Measurements from ENCODE around the gene DUSP22. TPM values are rescaled to one million over a fixed set of nuclear protein-coding genes. Genes with fewer than 3 reads are reported as not detected.

The DUSP22 gene
- total and polyA plus RNA-seq, 2 donors (not counting 1 experiment from before 2014, with no cell fraction given), result 10.9 to 13.7 TPM

- Histone ChIP-seq H2AFZ (ENCODE audit: low read length) (no peak overlapping the region), H3K9me3 (ENCODE audit: control insufficient read depth, insufficient read depth, low read depth, low read length) (no peaks in the 10 kb centered on the region), H3K4me2 (ENCODE audit: extremely low read depth, insufficient read depth, low read length) (no peak overlapping the region), H3K79me2 (ENCODE audit: control insufficient read depth, insufficient read depth, low read length) (no peaks in the 10 kb centered on the region), H4K20me1 (ENCODE audit: control insufficient read depth, extremely low read depth, insufficient read depth, low read length) (no peaks in the 10 kb centered on the region), H3K27me3 (ENCODE audit: control insufficient read depth, insufficient read depth, low read length) (no peaks in the 10 kb centered on the region), H3K36me3 (ENCODE audit: control insufficient read depth, insufficient read depth, low read length) (no peaks in the 10 kb centered on the region), H3K9ac (ENCODE audit: insufficient read depth, low read length) (no peak overlapping the region), H3K27ac (ENCODE audit: insufficient read depth, low read length) (no peak overlapping the region), H3K4me1 (ENCODE audit: control insufficient read depth, extremely low read depth, insufficient read depth, low read length) (no peaks in the 10 kb centered on the region), H3K4me3 (replicated peaks in 1 of 4; ENCODE audit: control extremely low read depth in 1 of 4, insufficient read depth in 1 of 4, low read depth in 3 of 4, low read length in 4 of 4) (no peak overlapping the region)
- no peak for DNase-seq (ENCODE audit: low read depth in 2 of 2)
- TF ChIP-seq EZH2 (IDR thresholded peaks at IDR 0.05; ENCODE audit: low read length, missing control alignments), result no peak
- TF ChIP-seq CTCF (conservative IDR thresholded peaks at IDR 0.05 in 1 of 2, IDR thresholded peaks at IDR 0.05 in 1 of 2; ENCODE audit: low read depth in 1 of 2, low read length in 2 of 2), result no peak
Observed at GRCh38 chr6:360764-361373, 68.6 kb downstream of the DUSP22 start.

DNA sequence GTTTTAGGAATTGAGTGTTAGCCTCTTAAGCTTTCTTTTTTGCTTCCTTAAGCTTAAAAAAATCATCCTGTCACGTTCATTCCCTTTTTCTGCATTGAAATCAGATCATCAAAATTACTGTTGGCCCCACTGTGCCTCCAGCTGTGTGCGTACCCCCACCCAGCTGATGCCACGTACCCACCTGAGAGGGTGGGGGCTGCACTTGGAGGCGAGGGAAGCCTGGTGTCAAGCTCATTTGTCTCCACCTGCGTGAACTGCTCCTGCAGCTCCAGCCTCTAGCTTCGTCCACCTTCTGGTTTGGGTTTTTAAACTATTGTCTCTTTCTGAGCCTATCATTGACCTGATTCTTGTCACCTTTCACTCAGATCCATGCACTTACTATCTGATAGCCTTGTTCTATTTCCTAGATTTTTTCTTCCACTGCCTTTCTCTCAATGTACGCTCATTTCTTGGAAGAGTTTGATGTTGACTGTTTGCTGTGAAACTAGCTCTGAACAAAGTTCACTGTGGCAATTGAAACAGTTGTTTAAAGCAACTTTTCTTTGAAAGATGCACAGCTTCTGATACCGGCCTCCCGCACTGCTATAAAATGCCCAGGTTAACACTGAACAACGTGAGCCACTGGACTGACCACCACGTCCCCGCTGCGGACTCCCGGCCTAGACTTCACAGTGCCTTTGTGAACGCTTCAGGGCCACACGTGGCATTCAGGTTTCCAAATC lies 69.3 kb downstream of the DUSP22 start:
- no peaks in the 10 kb centered on the region for H3K36me3 ChIP-seq (ENCODE audit: control insufficient read depth, insufficient read depth, low read length)
- no peak overlapping the region for H2AFZ ChIP-seq (ENCODE audit: low read length)
- H3K27me3 ChIP-seq (ENCODE audit: control insufficient read depth, insufficient read depth, low read length), result no peaks in the 10 kb centered on the region
- H3K27ac ChIP-seq (ENCODE audit: insufficient read depth, low read length), result no peak overlapping the region
- H3K4me2 ChIP-seq (ENCODE audit: extremely low read depth, insufficient read depth, low read length), result no peak overlapping the region
- no peak for DNase-seq (ENCODE audit: low read depth in 2 of 2)
- H3K9me3 ChIP-seq (ENCODE audit: control insufficient read depth, insufficient read depth, low read depth, low read length), result no peaks in the 10 kb centered on the region
- H4K20me1 ChIP-seq (ENCODE audit: control insufficient read depth, extremely low read depth, insufficient read depth, low read length), result no peaks in the 10 kb centered on the region
- TF ChIP-seq EZH2 (IDR thresholded peaks at IDR 0.05; ENCODE audit: low read length, missing control alignments) (no peak), CTCF (conservative IDR thresholded peaks at IDR 0.05 in 1 of 2, IDR thresholded peaks at IDR 0.05 in 1 of 2; ENCODE audit: low read depth in 1 of 2, low read length in 2 of 2) (no peak)
- H3K79me2 ChIP-seq (ENCODE audit: control insufficient read depth, insufficient read depth, low read length), result no peaks in the 10 kb centered on the region
- H3K4me3 ChIP-seq (replicated peaks in 1 of 4; ENCODE audit: control extremely low read depth in 1 of 4, insufficient read depth in 1 of 4, low read depth in 3 of 4, low read length in 4 of 4), result no peak overlapping the region
- no peak overlapping the region for H3K9ac ChIP-seq (ENCODE audit: insufficient read depth, low read length)
- H3K4me1 ChIP-seq (ENCODE audit: control insufficient read depth, extremely low read depth, insufficient read depth, low read length), result no peaks in the 10 kb centered on the region

- Histone ChIP-seq H3K27me3 (ENCODE audit: control insufficient read depth, insufficient read depth, low read length) (no peaks in the 10 kb centered on the region), H3K9me3 (ENCODE audit: control insufficient read depth, insufficient read depth, low read depth, low read length) (no peaks in the 10 kb centered on the region), H3K27ac (ENCODE audit: insufficient read depth, low read length) (no peak overlapping the region), H3K4me3 (replicated peaks in 1 of 4; ENCODE audit: control extremely low read depth in 1 of 4, insufficient read depth in 1 of 4, low read depth in 3 of 4, low read length in 4 of 4) (no peak overlapping the region), H4K20me1 (ENCODE audit: control insufficient read depth, extremely low read depth, insufficient read depth, low read length) (no peaks in the 10 kb centered on the region), H3K4me2 (ENCODE audit: extremely low read depth, insufficient read depth, low read length) (no peak overlapping the region), H3K4me1 (ENCODE audit: control insufficient read depth, extremely low read depth, insufficient read depth, low read length) (no peaks in the 10 kb centered on the region), H3K9ac (ENCODE audit: insufficient read depth, low read length) (no peak overlapping the region), H3K36me3 (ENCODE audit: control insufficient read depth, insufficient read depth, low read length) (no peaks in the 10 kb centered on the region), H3K79me2 (ENCODE audit: control insufficient read depth, insufficient read depth, low read length) (no peaks in the 10 kb centered on the region), H2AFZ (ENCODE audit: low read length) (no peak overlapping the region)
- TF ChIP-seq EZH2 (IDR thresholded peaks at IDR 0.05; ENCODE audit: low read length, missing control alignments) (no peak), CTCF (conservative IDR thresholded peaks at IDR 0.05 in 1 of 2, IDR thresholded peaks at IDR 0.05 in 1 of 2; ENCODE audit: low read depth in 1 of 2, low read length in 2 of 2) (no peak)
- no peak for DNase-seq (ENCODE audit: low read depth in 2 of 2)
Observed at GRCh38 chr6:362231-362923, 70.1 kb downstream of the DUSP22 start.
